ENCODE measurements around the gene MRPL21.
A peak's percentile ranks its signal among the peaks of the same experiment; 100 is the strongest.

The MRPL21 gene

GRCh38 chr11:68903288-68904247 is at the start of gene MRPL21, which contains the start of gene IGHMBP2:
TSS of gene MRPL21 (minus strand) at chr11:68903832. CDS start at chr11:68903810, 22 bp downstream.
TSS of gene IGHMBP2 (plus strand) at chr11:68903891. CDS start at chr11:68903953, 62 bp downstream.
- DNase-seq = peak; percentile 73

DNA sequence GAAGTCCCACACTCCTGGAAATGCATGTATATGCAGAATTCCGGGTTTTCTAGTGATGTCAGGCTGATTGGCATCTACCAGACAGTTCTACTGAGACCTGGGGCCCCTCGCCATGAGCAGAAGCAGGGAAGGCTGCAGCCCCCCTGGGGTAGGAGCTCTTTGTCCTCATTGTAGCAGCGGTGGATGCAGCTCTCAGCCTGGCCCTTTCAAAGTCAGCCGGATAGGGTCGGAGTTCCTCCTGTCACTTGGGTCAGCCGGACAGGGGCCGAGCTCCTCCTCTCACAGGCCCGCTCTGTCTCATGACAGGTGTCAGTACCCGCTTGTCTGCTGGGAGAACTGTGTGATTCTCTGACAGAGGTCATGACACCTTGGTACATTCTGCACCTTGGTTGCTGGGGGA is 47.1 kb upstream of the MRPL21 start:
- DNase-seq = no peak

DNA sequence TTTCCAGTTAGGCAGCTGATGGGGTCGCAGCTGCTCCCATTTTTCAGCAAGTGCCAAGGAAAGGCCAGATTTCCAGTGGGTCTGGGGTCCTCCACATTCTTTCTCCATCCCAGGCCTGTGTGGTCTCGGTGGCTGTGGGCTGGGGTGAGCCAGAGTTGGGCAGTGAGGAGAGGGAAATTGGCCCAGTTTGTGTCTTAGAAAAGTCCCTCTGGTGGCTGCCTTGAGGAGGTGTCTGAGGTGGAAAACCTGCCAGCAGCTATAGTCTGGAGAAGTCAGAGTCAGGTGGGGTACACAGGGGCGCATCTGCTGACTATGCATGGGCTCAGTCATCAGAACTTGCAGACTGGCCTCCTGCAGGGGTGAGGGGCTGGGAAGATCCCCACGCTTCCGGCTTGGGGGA is 46.6 kb upstream of the MRPL21 start:
- no peak for DNase-seq

- no peak for DNase-seq
Observed at GRCh38 chr11:68948935-68949334, 45.3 kb upstream of the MRPL21 start.

DNA sequence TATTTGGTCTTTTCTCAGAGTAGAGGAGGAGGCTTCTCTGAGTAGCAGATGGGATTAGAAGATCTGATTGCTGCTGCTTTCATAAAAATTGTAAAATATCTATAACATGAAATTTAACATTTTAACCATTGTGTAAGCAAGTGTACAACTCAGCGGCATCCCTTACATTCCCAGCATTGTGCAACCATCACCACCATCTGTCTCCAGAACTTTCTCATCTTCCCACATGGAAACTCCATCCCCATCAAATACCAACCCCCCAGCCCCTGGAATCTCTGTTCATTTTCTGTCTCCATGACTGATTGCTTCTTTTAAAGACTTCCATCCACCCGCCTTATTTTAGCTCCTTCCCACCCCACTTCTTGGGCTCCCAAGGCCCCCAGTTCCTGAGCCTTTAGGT is 44.9 kb upstream of the MRPL21 start:
- DNase-seq = no peak

DNA sequence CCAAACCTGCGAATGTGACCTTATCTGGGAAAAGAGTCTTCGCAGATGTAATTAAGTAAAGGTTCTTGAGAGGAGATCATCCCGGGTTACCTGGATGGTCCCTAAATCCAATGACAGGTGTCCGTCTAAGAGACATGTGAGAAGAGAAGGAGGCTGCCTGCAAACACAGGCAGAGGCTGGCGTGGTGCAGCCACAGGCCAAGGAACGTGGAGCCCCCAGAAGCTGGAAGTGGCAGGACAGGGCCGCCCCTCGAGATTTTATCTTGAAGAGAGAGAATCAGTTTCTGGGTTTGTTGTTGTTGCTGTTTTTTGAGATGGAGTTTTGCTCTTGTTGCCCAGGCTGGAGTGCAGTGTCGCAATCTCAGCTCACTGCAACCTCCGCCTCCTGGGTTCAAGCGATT is 43.5 kb upstream of the MRPL21 start:
- no peak for DNase-seq

- no peak for DNase-seq
Observed at GRCh38 chr11:68946416-68947090, 42.9 kb upstream of the MRPL21 start.

- DNase-seq = peak; percentile 50
Observed at GRCh38 chr11:68942751-68943271, 39.2 kb upstream of the MRPL21 start.

DNA sequence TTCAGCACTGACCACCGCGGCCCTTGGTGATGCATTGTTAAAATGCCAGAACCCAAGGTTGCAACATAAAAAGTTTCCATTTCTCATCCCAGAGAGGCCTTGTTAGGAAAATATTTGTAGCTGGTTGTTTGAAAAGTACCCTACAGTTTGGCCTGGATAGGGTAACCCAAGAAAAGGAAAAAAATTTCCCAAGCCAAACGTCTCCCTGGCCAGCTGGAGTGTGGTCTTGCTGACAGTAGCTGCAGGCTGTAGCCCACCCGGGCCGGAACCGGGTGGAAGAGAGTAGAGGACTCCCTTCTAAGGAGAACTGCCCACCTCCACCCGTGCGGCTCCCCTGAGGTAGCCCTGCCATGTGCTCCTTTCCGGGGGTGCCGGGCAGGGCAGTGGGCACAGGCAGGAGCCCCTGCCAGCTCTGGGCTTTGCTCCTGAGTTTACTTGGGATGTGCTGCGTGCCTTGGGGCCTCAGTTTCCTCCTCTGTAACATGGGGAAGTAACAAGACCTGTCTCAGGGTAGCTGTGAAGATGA is 38.5 kb upstream of the MRPL21 start:
- DNase-seq = no peak

DNA sequence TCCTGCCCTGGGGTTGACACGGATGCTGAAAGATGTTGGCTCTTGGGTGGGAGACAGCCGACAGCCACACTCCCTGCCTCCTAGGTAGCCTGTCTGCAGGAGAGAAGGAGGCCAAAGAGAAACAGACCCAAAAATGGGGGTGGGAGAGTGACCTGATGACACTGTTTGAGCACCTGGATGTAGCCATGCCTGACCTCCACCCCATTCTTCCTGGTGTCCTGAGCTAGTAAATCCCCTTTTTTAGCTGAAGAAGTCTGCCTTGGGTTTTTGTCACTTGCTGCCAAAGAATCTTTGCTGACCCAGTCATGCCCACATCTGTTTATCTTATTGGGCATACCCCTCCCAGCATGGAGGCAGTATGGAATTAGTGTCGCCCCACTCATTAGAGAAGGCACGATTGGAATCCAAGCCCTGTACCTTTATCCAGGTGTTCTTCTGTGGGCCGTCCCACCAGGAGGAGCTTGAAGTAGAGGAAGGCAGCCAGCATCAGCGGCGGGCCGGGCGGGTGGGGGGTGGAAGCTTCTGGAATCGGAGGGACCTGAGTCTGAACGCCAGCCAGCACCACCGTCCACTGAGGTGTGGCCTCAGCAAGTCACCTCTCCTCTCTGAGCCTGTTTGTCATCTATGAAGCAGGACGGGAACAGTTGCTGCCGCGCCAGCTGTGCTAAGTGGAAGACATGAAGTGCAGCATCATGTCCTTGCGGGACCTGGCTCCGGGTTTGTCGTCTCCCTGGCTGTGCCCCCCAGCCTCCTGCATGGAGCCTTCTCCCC is 37.9 kb upstream of the MRPL21 start:
- no peak for DNase-seq

DNA sequence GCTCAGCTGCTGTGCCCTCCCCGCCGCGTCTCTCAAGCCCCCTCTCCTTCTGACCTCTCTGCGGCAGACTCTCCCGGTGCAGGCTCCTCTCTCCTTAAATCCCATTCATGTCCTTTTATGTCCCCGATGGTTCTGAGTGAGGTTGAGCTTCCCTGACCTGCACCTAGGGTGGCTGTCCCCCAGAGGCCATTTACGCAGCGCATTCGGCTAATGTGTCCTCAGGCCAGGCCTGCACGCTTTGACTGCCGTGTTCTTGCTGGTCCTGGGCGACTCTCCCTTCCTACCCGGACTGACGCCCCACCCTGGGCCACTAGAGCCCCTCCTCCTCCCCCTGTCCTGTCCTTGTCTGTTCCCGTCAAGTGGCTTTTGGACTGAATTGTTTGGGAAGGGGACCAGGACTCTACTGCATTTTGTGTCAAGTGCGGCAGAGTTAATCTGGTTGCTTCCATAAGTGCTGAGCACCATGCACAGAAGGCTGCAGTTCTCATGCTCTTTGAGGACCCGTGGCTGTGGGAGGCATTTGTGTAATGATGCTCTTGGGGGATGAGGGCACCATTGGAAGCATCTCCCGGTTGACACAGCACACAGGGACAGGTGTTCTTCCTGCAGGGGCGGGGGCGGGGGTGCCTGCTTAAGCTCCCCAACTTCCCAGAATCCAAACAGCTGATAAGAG is 37.2 kb upstream of the MRPL21 start:
- no peak for DNase-seq

DNA sequence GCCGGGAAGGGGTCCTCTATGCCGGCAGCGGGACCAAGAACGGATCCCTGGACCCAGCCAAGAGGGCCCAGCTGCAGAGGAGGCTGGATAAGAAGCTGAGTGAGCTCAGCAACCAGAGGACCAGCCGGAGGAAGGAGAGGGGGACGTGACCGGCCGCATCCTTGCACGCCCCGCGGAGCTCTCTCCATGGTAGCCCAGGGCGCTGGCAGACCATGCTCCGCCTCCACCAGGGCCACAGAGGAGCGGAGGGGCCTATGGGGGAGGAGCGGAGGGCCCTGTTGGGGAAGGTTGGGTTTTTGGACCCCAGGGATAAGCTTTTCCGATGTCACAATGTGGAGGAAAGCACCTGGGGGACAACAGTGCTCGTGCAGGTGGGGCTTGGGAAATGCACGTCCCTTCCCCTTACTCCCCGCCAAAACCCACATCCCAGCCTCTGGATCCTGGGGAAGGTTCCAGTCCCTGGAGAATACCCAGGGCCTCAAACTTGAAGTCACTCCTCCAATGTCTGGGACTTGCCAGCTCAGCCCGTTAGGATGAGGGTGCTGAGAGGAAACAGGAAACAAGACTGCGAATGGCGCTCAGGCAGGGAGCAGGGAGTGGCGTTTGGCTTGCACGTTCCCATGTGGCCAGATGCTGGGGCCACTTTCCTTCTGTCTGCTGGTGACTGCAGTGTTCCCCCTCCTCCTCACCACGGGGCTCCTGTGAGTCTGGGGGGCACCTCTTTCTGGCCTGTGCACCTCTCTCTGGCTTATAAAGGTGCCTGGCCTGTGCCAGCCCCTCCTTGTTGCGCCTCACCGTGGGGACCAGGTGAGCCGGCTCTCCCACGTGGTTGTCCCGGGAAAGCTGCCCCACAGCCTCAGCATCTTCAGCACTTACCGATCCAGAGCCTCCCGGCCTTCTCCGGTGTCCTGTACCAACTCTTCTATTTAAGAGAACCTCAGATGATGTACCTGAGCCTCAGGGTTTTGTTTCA is 36.2 kb upstream of the MRPL21 start:
- no peak for DNase-seq

GRCh38 chr11:68938816-68939582 is 35.4 kb upstream of the MRPL21 start:
- DNase-seq = no peak

DNA sequence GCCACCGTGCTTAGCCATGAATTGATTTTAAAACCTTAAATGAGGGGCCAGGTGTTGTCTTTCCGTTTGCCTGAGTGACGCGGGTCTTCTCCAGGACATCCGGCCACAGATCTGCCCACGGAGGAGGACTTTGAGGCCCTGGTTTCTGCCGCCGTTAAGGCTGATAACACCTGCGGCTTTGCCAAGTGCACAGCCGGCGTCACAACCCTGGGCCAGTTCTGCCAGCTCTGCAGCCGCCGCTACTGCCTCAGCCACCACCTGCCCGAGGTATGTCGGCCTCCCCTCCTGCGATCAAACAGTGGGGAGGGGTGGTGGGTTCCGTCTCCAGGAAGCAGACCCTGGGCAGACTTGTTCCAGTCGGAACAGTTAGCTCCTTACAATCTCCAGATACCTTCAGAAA is 34.5 kb upstream of the MRPL21 start:
- no peak for DNase-seq

DNA sequence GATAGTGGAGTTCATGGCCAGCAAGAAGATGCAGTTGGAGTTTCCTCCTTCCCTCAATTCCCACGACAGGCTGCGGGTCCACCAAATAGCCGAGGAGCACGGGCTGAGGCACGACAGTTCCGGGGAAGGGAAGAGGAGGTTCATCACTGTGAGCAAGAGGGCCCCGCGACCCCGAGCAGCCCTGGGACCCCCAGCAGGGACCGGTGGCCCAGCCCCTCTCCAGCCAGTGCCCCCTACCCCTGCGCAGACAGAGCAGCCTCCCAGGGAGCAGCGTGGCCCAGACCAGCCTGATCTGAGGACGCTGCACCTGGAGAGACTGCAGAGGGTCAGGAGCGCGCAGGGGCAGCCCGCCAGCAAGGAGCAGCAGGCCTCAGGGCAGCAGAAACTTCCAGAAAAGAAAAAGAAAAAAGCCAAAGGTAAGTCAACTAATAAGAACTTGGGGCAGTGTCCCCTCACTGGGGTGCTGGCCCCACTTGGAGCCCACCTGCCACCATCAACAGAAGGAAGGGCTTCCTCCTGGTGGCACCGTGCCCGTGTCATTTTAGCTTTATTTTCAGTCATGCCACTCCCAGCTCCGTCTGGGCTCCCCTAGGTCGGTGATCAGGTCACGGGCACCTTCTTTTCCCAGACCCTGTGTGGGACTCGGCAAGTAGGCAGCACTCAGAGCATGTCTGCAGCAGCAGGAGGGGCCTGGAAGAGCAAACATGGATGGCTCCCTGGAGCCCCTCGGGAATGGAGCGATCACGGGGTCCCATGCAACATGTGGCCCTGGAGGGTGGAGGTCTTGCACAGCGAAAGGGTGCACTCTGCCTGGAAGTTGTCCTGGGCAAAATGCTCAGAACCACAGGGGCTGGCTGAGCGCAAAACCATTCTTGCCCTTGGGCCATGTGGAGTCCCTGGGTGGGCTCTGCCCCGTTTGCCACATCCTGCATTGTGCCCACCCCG is 33.3 kb upstream of the MRPL21 start:
- no peak for DNase-seq

GRCh38 chr11:68936358-68936636 is 32.7 kb upstream of the MRPL21 start:
- DNase-seq = no peak

GRCh38 chr11:68935516-68936357 is 32.1 kb upstream of the MRPL21 start:
- no peak for DNase-seq

DNA sequence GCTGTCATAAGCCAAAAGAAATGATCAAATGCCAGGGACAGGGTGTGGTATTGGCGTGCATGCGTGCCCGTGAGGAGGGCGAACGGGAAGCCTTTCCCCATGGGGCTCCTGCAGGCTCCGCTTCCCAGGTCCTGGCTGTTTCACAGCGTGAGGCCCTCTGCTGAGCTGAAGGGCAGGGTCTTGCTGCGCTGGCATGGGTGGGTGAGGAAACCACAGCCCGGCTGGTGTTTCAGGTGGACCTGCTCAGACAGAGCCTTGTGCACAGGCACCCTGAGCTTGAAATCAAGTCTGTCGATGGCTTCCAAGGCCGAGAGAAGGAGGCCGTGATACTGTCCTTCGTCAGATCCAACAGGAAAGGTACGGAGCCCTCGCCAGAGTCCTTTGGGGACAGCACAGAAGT is 31.4 kb upstream of the MRPL21 start:
- no peak for DNase-seq

Data from GDM1 (cell line).